ENCODE measurements around the gene DHRS12.

DNA sequence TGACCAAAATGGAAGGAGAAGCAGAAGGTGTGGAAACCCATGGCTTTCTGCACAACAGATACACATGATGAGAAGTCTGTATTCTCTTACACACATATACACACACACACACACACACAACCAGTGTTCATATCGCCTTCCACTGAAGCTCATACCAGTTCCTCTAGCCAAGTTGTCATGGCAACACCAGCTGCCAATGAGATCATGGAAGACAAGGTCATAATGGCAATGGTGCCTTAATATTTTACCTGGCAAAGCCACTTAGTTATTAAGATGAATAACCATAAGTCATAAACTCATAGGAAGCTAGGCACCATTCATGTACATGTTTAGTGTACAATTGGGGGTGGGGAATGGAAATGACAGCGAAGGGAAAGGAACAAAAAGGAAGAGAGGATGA, 2.6 kb upstream of the DHRS12 start:
- TF ChIP-seq, protein P1, sequence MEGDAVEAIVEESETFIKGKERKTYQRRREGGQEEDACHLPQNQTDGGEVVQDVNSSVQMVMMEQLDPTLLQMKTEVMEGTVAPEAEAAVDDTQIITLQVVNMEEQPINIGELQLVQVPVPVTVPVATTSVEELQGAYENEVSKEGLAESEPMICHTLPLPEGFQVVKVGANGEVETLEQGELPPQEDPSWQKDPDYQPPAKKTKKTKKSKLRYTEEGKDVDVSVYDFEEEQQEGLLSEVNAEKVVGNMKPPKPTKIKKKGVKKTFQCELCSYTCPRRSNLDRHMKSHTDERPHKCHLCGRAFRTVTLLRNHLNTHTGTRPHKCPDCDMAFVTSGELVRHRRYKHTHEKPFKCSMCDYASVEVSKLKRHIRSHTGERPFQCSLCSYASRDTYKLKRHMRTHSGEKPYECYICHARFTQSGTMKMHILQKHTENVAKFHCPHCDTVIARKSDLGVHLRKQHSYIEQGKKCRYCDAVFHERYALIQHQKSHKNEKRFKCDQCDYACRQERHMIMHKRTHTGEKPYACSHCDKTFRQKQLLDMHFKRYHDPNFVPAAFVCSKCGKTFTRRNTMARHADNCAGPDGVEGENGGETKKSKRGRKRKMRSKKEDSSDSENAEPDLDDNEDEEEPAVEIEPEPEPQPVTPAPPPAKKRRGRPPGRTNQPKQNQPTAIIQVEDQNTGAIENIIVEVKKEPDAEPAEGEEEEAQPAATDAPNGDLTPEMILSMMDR (IDR thresholded peaks at IDR 0.05; ENCODE audit: low read depth, low read length): no peak
- no peak for TF ChIP-seq EZH2phosphoT487 (IDR thresholded peaks at IDR 0.05; ENCODE audit: low read depth)

Measured in OCI-LY3 (cell line).